Suprapubic skin (tissue), 4 donors: ENCODE measurements around the gene IGLON5. TPM values are rescaled to one million over a fixed set of nuclear protein-coding genes. Genes with fewer than 3 reads are reported as not detected.
A peak's percentile ranks its signal among the peaks of the same experiment; 100 is the strongest.

Experiments
- DNase-seq, 2 donors: peaks; one replicate each; pipeline ENCODE4 v3.0.0-alpha.2; 2019; ENCODE audit warnings: low spot score in 2 of 2
- H3K27ac ChIP-seq: fragments of 200-600 bp; sonication (generic); one replicate; pipeline ENCODE4 v1.5.1; 2019
- H3K27me3 ChIP-seq: fragments of 200-600 bp; sonication (generic); one replicate; pipeline ENCODE4 v1.5.1; 2019
- H3K36me3 ChIP-seq: fragments of 200-600 bp; sonication (generic); one replicate; pipeline ENCODE4 v1.5.1; 2019
- H3K4me1 ChIP-seq: fragments of 200-600 bp; sonication (generic); one replicate; pipeline ENCODE4 v1.5.1; 2019
- H3K4me3 ChIP-seq: fragments of 200-600 bp; sonication (generic); one replicate; pipeline ENCODE4 v1.5.1; 2019; ENCODE audit warnings: mild to moderate bottlenecking
- H3K9me3 ChIP-seq: fragments of 200-600 bp; sonication (generic); one replicate; pipeline ENCODE4 v1.5.1; 2019
- CTCF ChIP-seq, 2 donors: fragments of 200-600 bp in 1 of 2; fragments of 450-650 bp in 1 of 2; sonication (generic) in 1 of 2; IDR thresholded peaks; one replicate each; pipeline ENCODE4 v1.5.1; 2016 to 2019; ENCODE audit warnings: antibody characterized with exemption in 2 of 2, mild to moderate bottlenecking in 1 of 2, moderate library complexity in 1 of 2
- EP300 ChIP-seq: sonication (generic); formaldehyde crosslinking; IDR thresholded peaks from one replicate; pipeline ENCODE4 v1.6.1; 2017; ENCODE audit warnings: antibody characterized with exemption
- POLR2A ChIP-seq, 2 donors: fragments of 450-650 bp; IDR thresholded peaks; one replicate each; pipeline ENCODE4 v1.6.1; 2017; ENCODE audit warnings: antibody characterized with exemption in 2 of 2, mild to moderate bottlenecking in 2 of 2, moderate library complexity in 2 of 2
- POLR2AphosphoS5 ChIP-seq, 3 donors: sonication (generic); formaldehyde crosslinking; IDR thresholded peaks; one replicate each; pipeline ENCODE4 v1.6.1; 2017; ENCODE audit warnings: antibody characterized with exemption in 3 of 3
- WGBS: methylation state at CpG from one replicate; pipeline ENCODE4 v1.1.5; 2018; 5-methylcytosine and 5-hydroxymethylcytosine counted together
- total RNA-seq, 4 donors: library from RNA; depleted of rRNA; stranded (reverse); fragments of >200 nt; gene quantifications; one replicate each; pipeline ENCODE4 v1.1.0, GENCODE V29; 2016

The IGLON5 gene
- total RNA-seq, 4 donors from 2014 or later = 0.26 TPM; not detected in 3

- Histone ChIP-seq H3K27ac (no peak overlapping the region), H3K4me1 (peaks cover 14% of the 10 kb centered on the region), H3K4me3 (no peak overlapping the region), H3K27me3 (peaks cover 74% of the 10 kb centered on the region), H3K9me3 (no peaks in the 10 kb centered on the region), H3K36me3 (no peaks in the 10 kb centered on the region)
- no peak for DNase-seq
- TF ChIP-seq POLR2AphosphoS5 (IDR thresholded peaks at IDR 0.05) = no peak
- no peak for TF ChIP-seq EP300
- TF ChIP-seq CTCF (IDR thresholded peaks at IDR 0.05) = no peak
- no peak for TF ChIP-seq POLR2A (IDR thresholded peaks at IDR 0.05)
- 66% methylated on average over 25 of the region's 26 CpGs for WGBS
Measured at GRCh38 chr19:51325161-51325976, 13.9 kb downstream of the IGLON5 start.

- no peak overlapping the region for H3K27ac ChIP-seq
- no peaks in the 10 kb centered on the region for H3K9me3 ChIP-seq
- WGBS = 42% methylated on average over 4 of the region's 36 CpGs
- H3K36me3 ChIP-seq = no peaks in the 10 kb centered on the region
- no peak for TF ChIP-seq CTCF (IDR thresholded peaks at IDR 0.05)
- no peak for TF ChIP-seq POLR2A (IDR thresholded peaks at IDR 0.05)
- no peak for TF ChIP-seq EP300
- TF ChIP-seq POLR2AphosphoS5 (IDR thresholded peaks at IDR 0.05) = no peak
- H3K4me3 ChIP-seq = no peak overlapping the region
- DNase-seq = no peak
- peaks cover 73% of the 10 kb centered on the region for H3K27me3 ChIP-seq
- peaks cover 14% of the 10 kb centered on the region for H3K4me1 ChIP-seq
Measured at GRCh38 chr19:51326216-51327065, 15.0 kb downstream of the IGLON5 start.

- Histone ChIP-seq H3K36me3 (no peaks in the 10 kb centered on the region), H3K27ac (no peak overlapping the region), H3K4me1 (peaks cover 14% of the 10 kb centered on the region), H3K27me3 (peaks cover 68% of the 10 kb centered on the region), H3K9me3 (no peaks in the 10 kb centered on the region), H3K4me3 (peak overlapping the region; percentile 34)
- 9% methylated on average over 22 of the region's 75 CpGs for WGBS
- no peak for TF ChIP-seq POLR2AphosphoS5 (IDR thresholded peaks at IDR 0.05)
- TF ChIP-seq CTCF (IDR thresholded peaks at IDR 0.05) = peak in 1 of 2 donors; percentile 16
- TF ChIP-seq EP300 = no peak
- no peak for TF ChIP-seq POLR2A (IDR thresholded peaks at IDR 0.05)
- DNase-seq = peak in 1 of 2 donors; percentile 67
Measured at GRCh38 chr19:51327066-51328001, 15.9 kb downstream of the IGLON5 start.

- H3K27me3 ChIP-seq = peaks cover 50% of the 10 kb centered on the region
- H3K9me3 ChIP-seq = no peaks in the 10 kb centered on the region
Measured at GRCh38 chr19:51329411-51329810, 18.0 kb downstream of the IGLON5 start.

More at GRCh38 chr19:51329411-51329810, 18.0 kb downstream of the IGLON5 start:
- no peak for DNase-seq
- no peaks in the 10 kb centered on the region for H3K36me3 ChIP-seq
- peaks cover 14% of the 10 kb centered on the region for H3K4me1 ChIP-seq
- 96% methylated on average over 5 of the region's 5 CpGs for WGBS
- no peak for TF ChIP-seq POLR2A (IDR thresholded peaks at IDR 0.05)
- no peak for TF ChIP-seq EP300
- TF ChIP-seq POLR2AphosphoS5 (IDR thresholded peaks at IDR 0.05) = no peak
- TF ChIP-seq CTCF (IDR thresholded peaks at IDR 0.05) = no peak
- no peak overlapping the region for H3K27ac ChIP-seq
- no peak overlapping the region for H3K4me3 ChIP-seq
